Measurements from ENCODE around the gene LRP1-AS. TPM values are rescaled to one million over a fixed set of nuclear protein-coding genes. Genes with fewer than 3 reads are reported as not detected.

Gene LRP1-AS
- total and polyA plus RNA-seq, 10 of the 15 experiments (the other 5 are each of a cell fraction or from before 2014, with no cell fraction given): not detected

DNA sequence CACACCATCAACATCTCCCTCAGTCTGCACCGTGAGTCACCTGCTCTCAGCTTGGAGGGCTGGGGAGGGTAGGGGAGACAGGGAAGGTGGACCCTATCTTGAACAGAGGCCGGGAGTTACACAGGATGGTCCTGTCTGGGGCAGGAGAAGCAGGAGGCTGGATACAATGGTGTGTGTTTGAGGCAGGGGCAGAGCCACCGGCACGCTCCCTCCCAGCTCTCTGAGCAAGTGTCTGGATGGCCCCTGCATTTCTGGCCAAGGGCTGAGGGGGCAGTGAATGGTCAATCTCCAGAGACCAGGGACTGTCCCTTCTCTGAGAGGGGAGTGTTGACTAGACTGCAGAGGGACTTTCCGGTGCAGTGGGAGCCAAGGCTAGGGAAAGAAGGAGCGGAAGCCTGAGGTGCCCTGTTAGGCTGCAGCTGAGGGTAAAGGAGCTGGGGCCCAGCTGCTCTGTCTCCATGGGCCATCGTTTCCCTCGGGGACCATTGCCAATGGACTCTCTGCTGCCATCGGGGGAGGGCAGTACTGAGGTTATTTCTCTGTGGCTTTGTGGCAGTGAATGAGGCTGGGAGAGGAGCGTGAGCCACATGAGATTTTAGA lies 1.9 kb downstream of the LRP1-AS start:
- no peaks in the 10 kb centered on the region for H4K20me1 ChIP-seq (ENCODE audit: control insufficient read depth, insufficient read depth)
- H3K4me1 ChIP-seq (ENCODE audit: control insufficient read depth, insufficient read depth, low read length): no peaks in the 10 kb centered on the region
- TF ChIP-seq RB1 (IDR thresholded peaks at IDR 0.05; ENCODE audit: borderline replicate concordance) (no peak), CTCF (IDR thresholded peaks at IDR 0.05 in 2 of 3, conservative IDR thresholded peaks at IDR 0.05 in 1 of 3; ENCODE audit: control insufficient read depth in 2 of 3, extremely low read depth in 1 of 3, insufficient read depth in 1 of 3, low read depth in 3 of 3, low read length in 3 of 3) (peak in 1 of 3 experiments; percentile 10; a peak in 1 of 6 replicates)
- ChIA-PET RAD21 (ENCODE audit: unreplicated experiment) (interaction anchor here (0.7 kb wide), 1 partner anchor 18 kb away, joined by 4 read pairs; the partner anchor contains the start of gene LRP1), CTCF (interaction anchor here (1.0 to 1.9 kb wide), 2 partner anchors 18 to 28 kb away, joined by 4 to 7 read pairs; no protein-coding TSS in a partner anchor), SMC1A (ENCODE audit: uncharacterized antibody, unreplicated experiment) (no interaction called here), POLR2A (interaction anchor here (1.2 kb wide), 1 partner anchor 16 kb away, joined by 3 read pairs; no protein-coding TSS in a partner anchor)
- H3K9me3 ChIP-seq (replicated peaks; ENCODE audit: control insufficient read depth, insufficient read depth, low read length): no peaks in the 10 kb centered on the region
- BruUV-seq (replicated peaks): no TSS peak
- H3K9ac ChIP-seq (ENCODE audit: control insufficient read depth, insufficient read depth, low read length): no peak overlapping the region
- H3K4me2 ChIP-seq (ENCODE audit: control insufficient read depth, insufficient read depth): no peak overlapping the region
- H3K36me3 ChIP-seq (ENCODE audit: control insufficient read depth in 2 of 2, insufficient read depth in 2 of 2, low read length in 1 of 2): no peaks in the 10 kb centered on the region
- H3K27me3 ChIP-seq (replicated peaks in 1 of 2; ENCODE audit: control insufficient read depth in 2 of 2, insufficient read depth in 2 of 2, low read length in 1 of 2): peaks cover 0 to 3% of the 10 kb centered on the region in 2 experiments; a peak in 2 of 4 replicates
- no peak overlapping the region for H3K27ac ChIP-seq (ENCODE audit: control insufficient read depth, insufficient read depth)
- H2AFZ ChIP-seq (ENCODE audit: control insufficient read depth, low read depth, low read length): no peak overlapping the region
- intact Hi-C loops (cut with micrococcal nuclease; ENCODE audit: unreplicated experiment) (no loop called here), in situ Hi-C loops (cut with MboI) (no loop called here)
- WGBS (ENCODE audit: insufficient coverage, insufficient replicate concordance, low lambda C conversion rate, missing lambda C conversion rate): 19% methylated on average over 10 of the region's 10 CpGs
- no peaks in the 10 kb centered on the region for H3K79me2 ChIP-seq (ENCODE audit: control insufficient read depth, insufficient read depth, low read length)
- peak; percentile 70 for ATAC-seq
- no peak overlapping the region for H3K4me3 ChIP-seq
- FAIRE-seq: no peak
- DNase-seq (ENCODE audit: low read depth, low spot score): no peak

GRCh38 chr12:57143454-57143853 lies 4.0 kb downstream of the LRP1-AS start:
- DNase-seq (ENCODE audit: low read depth, low spot score) (no peak), ATAC-seq (no peak), FAIRE-seq (no peak)
- Histone ChIP-seq H3K9me3 (replicated peaks; ENCODE audit: control insufficient read depth, insufficient read depth, low read length) (no peaks in the 10 kb centered on the region), H3K79me2 (ENCODE audit: control insufficient read depth, insufficient read depth, low read length) (no peaks in the 10 kb centered on the region), H2AFZ (ENCODE audit: control insufficient read depth, low read depth, low read length) (no peak overlapping the region), H4K20me1 (ENCODE audit: control insufficient read depth, insufficient read depth) (no peaks in the 10 kb centered on the region), H3K4me1 (ENCODE audit: control insufficient read depth, insufficient read depth, low read length) (no peaks in the 10 kb centered on the region), H3K27me3 (replicated peaks in 1 of 2; ENCODE audit: control insufficient read depth in 2 of 2, insufficient read depth in 2 of 2, low read length in 1 of 2) (peaks cover 0 to 3% of the 10 kb centered on the region in 2 experiments; a peak in 2 of 4 replicates), H3K36me3 (ENCODE audit: control insufficient read depth in 2 of 2, insufficient read depth in 2 of 2, low read length in 1 of 2) (no peaks in the 10 kb centered on the region), H3K27ac (ENCODE audit: control insufficient read depth, insufficient read depth) (no peak overlapping the region), H3K4me3 (no peak overlapping the region), H3K9ac (ENCODE audit: control insufficient read depth, insufficient read depth, low read length) (no peak overlapping the region), H3K4me2 (ENCODE audit: control insufficient read depth, insufficient read depth) (no peak overlapping the region)
- POLR2A ChIA-PET: no interaction called here
- RAD21 ChIA-PET (ENCODE audit: unreplicated experiment): no interaction called here
- SMC1A ChIA-PET (ENCODE audit: uncharacterized antibody, unreplicated experiment): no interaction called here
- in situ Hi-C loops (cut with MboI): no loop called here
- intact Hi-C loops (cut with micrococcal nuclease; ENCODE audit: unreplicated experiment): no loop called here
- no TSS peak for BruUV-seq (replicated peaks)
- 35% methylated on average over 4 of the region's 4 CpGs for WGBS (ENCODE audit: insufficient coverage, insufficient replicate concordance, low lambda C conversion rate, missing lambda C conversion rate)
- CTCF ChIA-PET: interaction anchor here (2.9 kb wide), 1 partner anchor 19 kb away, joined by 13 read pairs; no protein-coding TSS in a partner anchor
- TF ChIP-seq NFYA (IDR thresholded peaks at IDR 0.05; ENCODE audit: borderline replicate concordance, low read depth, low read length) (no peak), BCL11A (IDR thresholded peaks at IDR 0.05; ENCODE audit: low read depth, low read length) (no peak), HDGF (IDR thresholded peaks at IDR 0.05) (no peak), ZBED1 (IDR thresholded peaks at IDR 0.05; ENCODE audit: borderline replicate concordance) (no peak), KLF5 (IDR thresholded peaks at IDR 0.05; ENCODE audit: partially characterized antibody) (no peak), IRF5 (IDR thresholded peaks at IDR 0.05; ENCODE audit: borderline replicate concordance) (no peak), CREB1 (IDR thresholded peaks at IDR 0.05; ENCODE audit: low read depth) (no peak), TCF7 (IDR thresholded peaks at IDR 0.05; ENCODE audit: borderline replicate concordance) (no peak), NFXL1 (IDR thresholded peaks at IDR 0.05; ENCODE audit: borderline replicate concordance) (no peak), CBX5 (IDR thresholded peaks at IDR 0.05; ENCODE audit: low read depth) (no peak), ZNF274 (IDR thresholded peaks at IDR 0.05; ENCODE audit: insufficient read depth, insufficient read length) (no peak)
- TF ChIP-seq, protein P1, sequence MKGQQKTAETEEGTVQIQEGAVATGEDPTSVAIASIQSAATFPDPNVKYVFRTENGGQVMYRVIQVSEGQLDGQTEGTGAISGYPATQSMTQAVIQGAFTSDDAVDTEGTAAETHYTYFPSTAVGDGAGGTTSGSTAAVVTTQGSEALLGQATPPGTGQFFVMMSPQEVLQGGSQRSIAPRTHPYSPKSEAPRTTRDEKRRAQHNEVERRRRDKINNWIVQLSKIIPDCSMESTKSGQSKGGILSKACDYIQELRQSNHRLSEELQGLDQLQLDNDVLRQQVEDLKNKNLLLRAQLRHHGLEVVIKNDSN (IDR thresholded peaks at IDR 0.05; ENCODE audit: borderline replicate concordance, extremely low read length, insufficient read depth, low read depth, low read length): no peak

All from GM12878 (cell line).